BE2C (cell line): ENCODE data around the gene MYEOV.

Experiments used
- DNase-seq: peaks from one replicate; pipeline ENCODE4 v3.0.0-alpha.2; 2020
- H3K27me3 ChIP-seq: fragments of 250-450 bp; sonication (Bioruptor Pico); 2 replicates; pipeline ENCODE4 v1.5.1; 2020; ENCODE audit warnings: mild to moderate bottlenecking
- H3K36me3 ChIP-seq: fragments of 250-450 bp; sonication (Bioruptor Pico); 2 replicates; pipeline ENCODE4 v1.5.1; 2020; ENCODE audit warnings: mild to moderate bottlenecking
- H3K4me1 ChIP-seq: fragments of 250-450 bp; sonication (Bioruptor Pico); 2 replicates; pipeline ENCODE4 v1.5.1; 2020
- H3K4me3 ChIP-seq: 2 replicates; pipeline ENCODE4 v1.5.1; 2011; ENCODE audit warnings: low read depth, low read length
- H3K9me3 ChIP-seq: fragments of 250-450 bp; sonication (Bioruptor Pico); 2 replicates; pipeline ENCODE4 v1.5.1; 2020
- TF ChIP-seq, protein P1 (sequence below): IDR thresholded peaks from 2 replicates; pipeline ENCODE4 v1.5.1; 2012; ENCODE audit warnings: mild to moderate bottlenecking, low read depth, low read length

The MYEOV gene

DNA sequence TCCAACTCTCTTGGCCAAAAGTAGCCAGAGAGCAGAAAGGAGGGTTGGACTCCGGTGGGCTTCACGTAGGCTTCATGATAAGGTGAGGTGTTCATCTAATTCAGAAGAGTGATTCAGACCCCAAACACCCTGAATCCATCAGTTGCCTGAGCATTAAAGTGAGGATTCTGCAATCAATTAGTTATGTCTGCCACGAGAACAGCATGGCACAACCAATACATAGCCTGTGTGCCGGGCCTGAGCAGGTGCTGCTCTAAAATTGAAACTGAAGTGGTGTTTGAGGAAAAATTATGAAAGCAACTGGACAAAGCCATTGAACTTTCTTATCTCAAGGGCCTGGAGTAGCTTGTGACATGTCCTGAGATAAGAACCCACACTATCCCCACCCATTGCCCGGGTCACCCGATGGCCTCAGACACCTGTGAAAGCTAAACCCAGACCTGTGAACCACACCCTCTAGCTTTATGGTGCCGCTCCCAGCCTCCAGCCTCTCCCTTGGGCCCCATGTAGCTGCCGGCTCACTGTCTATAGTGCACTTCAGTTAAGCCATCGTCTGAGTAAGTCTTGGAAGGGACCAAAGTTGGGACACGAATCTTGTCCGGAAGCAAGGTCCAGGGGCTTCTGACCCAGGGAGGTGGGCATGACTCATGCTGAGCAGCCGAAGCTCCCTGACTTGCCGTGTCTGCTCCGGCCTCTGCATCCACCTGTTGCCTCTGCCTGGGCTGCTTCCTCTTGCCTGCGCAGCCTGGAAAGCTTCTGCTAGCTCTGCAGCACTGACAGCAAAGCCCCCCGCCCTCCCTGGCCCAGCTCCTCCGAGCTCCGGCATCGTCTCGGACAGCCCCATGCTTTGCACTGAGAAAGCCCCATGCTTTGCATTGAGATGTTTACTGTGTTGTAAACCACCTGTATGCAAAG lies 5.7 kb upstream of the MYEOV start:
- Histone ChIP-seq H3K36me3 (no peaks in the 10 kb centered on the region), H3K9me3 (no peaks in the 10 kb centered on the region), H3K4me3 (no peak overlapping the region), H3K4me1 (peaks cover 2% of the 10 kb centered on the region; the same call in 1 of the 2 replicates), H3K27me3 (no peaks in the 10 kb centered on the region)
- no peak for DNase-seq
- TF ChIP-seq, protein P1, sequence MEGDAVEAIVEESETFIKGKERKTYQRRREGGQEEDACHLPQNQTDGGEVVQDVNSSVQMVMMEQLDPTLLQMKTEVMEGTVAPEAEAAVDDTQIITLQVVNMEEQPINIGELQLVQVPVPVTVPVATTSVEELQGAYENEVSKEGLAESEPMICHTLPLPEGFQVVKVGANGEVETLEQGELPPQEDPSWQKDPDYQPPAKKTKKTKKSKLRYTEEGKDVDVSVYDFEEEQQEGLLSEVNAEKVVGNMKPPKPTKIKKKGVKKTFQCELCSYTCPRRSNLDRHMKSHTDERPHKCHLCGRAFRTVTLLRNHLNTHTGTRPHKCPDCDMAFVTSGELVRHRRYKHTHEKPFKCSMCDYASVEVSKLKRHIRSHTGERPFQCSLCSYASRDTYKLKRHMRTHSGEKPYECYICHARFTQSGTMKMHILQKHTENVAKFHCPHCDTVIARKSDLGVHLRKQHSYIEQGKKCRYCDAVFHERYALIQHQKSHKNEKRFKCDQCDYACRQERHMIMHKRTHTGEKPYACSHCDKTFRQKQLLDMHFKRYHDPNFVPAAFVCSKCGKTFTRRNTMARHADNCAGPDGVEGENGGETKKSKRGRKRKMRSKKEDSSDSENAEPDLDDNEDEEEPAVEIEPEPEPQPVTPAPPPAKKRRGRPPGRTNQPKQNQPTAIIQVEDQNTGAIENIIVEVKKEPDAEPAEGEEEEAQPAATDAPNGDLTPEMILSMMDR, result no peak

DNA sequence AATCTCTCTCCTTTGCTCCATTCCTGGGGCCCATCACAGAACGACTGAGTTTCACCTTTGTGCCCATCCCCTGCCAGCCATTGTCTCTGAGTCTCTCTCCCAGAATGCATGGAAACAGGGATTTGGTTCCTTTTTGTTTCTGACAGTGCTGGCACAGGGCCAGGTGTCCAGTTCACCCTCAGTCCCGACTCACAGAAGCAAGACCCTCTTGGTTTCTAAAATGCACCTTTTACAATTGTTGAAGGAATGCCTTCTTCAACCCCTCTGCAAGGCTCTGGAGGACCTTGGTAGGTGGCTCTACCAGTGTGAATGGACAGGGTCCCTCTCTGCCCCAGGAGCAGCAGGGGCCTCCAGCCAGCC lies 5.1 kb upstream of the MYEOV start:
- DNase-seq, result no peak
- TF ChIP-seq, protein P1, result no peak
- Histone ChIP-seq H3K4me1 (peaks cover 7% of the 10 kb centered on the region), H3K9me3 (no peaks in the 10 kb centered on the region), H3K36me3 (no peaks in the 10 kb centered on the region), H3K27me3 (no peaks in the 10 kb centered on the region), H3K4me3 (no peak overlapping the region)

DNA sequence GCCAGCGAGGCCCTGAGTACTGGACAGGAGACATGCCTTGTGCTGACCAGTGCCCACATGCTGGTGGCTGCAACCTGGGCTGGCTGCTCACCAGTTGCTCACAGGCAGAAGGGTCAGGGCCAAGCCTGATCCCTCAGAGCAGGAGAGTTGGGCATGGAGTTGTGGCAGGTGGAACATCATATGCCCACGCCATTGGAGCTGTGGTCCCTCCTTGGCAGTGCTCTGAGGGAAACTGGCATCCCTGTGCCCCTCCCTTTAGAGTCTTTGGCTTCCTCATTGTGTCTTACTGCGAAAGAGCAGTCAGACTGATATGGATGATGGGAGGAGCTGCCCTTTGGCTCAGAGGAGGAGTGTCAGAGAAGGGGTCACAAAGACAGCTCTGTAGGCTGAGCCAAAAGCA lies 3.1 kb upstream of the MYEOV start:
- DNase-seq, result no peak
- TF ChIP-seq, protein P1, result no peak
- H3K4me3 ChIP-seq, result no peak overlapping the region
- H3K36me3 ChIP-seq, result no peaks in the 10 kb centered on the region
- peaks cover 11% of the 10 kb centered on the region for H3K4me1 ChIP-seq
- H3K9me3 ChIP-seq, result no peaks in the 10 kb centered on the region
- H3K27me3 ChIP-seq, result no peaks in the 10 kb centered on the region

DNA sequence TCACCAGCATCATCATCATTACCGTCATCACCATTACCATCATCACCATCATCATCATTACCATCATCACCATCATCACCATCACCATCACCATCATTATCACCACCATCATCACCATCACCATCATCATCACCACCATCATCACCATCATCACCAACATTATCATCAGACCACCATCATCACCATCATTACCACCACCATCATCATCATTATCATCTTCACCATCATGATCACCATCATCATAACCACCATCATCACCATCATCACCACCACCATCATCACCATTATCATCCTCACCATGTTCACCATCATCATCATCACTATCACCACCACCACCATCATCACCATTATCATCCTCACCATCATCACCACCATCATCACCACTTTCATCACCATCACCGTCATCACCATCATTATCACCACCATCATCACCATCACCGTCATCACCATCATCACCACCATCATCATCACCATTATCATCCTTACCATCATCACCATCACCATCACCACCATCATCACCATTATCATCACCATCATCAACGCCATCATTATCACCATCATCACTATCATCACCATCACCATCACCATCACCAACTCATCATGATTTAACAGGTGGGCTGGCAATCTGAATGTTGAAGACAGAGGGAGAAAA lies 2.4 kb upstream of the MYEOV start:
- Histone ChIP-seq H3K27me3 (no peaks in the 10 kb centered on the region), H3K4me1 (peaks cover 11% of the 10 kb centered on the region), H3K9me3 (no peaks in the 10 kb centered on the region), H3K36me3 (no peaks in the 10 kb centered on the region), H3K4me3 (no peak overlapping the region)
- no peak for DNase-seq
- TF ChIP-seq, protein P1, result no peak

DNA sequence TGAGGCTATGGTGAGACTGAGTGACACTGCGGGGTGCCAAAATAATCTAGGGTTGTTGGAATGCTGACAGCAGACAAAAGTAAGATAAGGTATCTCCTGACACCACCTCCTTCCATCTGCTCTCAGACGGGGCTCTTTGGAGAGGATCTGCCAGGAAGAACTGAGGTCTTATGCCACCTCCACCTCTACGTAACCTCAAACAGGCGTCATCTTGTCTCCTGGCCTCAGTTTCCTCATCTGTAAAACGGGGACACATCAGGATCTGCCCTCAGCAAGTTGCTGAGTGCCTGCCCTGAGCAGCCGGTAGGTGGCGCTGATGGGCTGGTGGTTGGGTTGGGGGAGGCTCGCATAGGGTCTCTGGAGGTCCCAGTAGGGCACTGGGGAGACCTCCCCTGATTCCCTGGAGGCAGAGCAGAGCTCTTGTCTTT lies 1.7 kb upstream of the MYEOV start:
- TF ChIP-seq, protein P1, result peak; percentile 89
- H3K9me3 ChIP-seq, result no peaks in the 10 kb centered on the region
- no peaks in the 10 kb centered on the region for H3K36me3 ChIP-seq
- H3K4me3 ChIP-seq, result no peak overlapping the region
- DNase-seq, result peak; percentile 63
- peaks cover 11% of the 10 kb centered on the region for H3K4me1 ChIP-seq
- H3K27me3 ChIP-seq, result no peaks in the 10 kb centered on the region

DNA sequence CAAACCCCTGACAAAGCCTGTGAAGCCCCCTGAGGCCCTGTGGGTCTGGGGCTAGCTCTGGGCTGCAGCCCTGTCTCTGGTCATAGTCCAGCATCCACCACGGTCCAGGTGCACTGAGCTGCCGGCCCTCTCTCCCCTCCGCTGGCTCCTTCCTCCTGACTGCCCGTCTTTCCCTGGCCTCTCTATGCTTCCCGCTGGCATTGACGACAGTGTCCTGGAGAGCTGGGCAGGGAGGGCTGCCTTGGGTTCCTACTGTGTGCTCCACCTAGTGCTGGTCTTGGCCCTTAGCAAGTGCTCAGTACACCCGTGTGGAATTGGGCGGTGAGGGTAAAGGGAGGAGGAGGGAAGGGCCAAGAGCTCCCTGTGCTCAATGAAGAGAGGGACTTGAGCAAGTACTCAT lies 868 bp upstream of the MYEOV start:
- H3K27me3 ChIP-seq, result no peaks in the 10 kb centered on the region
- TF ChIP-seq, protein P1, result no peak

More for the DNA sequence above, 868 bp upstream of the MYEOV start:
- DNase-seq, result no peak
- Histone ChIP-seq H3K9me3 (no peaks in the 10 kb centered on the region), H3K4me1 (peaks cover 18% of the 10 kb centered on the region), H3K4me3 (no peak overlapping the region), H3K36me3 (no peaks in the 10 kb centered on the region)
